NCI-H1105 (cell line): Measurements from ENCODE around the gene OPTC.

Experiments
- DNase-seq: peaks from one replicate; lab custom pipeline; 2025; lab: John Stamatoyannopoulos, UW

OPTC gene

GRCh38 chr1:203536575-203536974 is 42.6 kb downstream of the OPTC start:
- DNase-seq = no peak

GRCh38 chr1:203536980-203537455 is 43.1 kb downstream of the OPTC start:
- DNase-seq = no peak

GRCh38 chr1:203537806-203538464 is 44.0 kb downstream of the OPTC start:
- no peak for DNase-seq

GRCh38 chr1:203538726-203539125 is 44.8 kb downstream of the OPTC start:
- no peak for DNase-seq

GRCh38 chr1:203539831-203540546 is 46.0 kb downstream of the OPTC start:
- DNase-seq = no peak

GRCh38 chr1:203544485-203544884 is 50.5 kb downstream of the OPTC start:
- DNase-seq = no peak

- DNase-seq = no peak
Observed at GRCh38 chr1:203544978-203545816, 51.2 kb downstream of the OPTC start.

- no peak for DNase-seq
Observed at GRCh38 chr1:203546274-203546673, 52.3 kb downstream of the OPTC start.

- DNase-seq = no peak
Observed at GRCh38 chr1:203547147-203547546, 53.2 kb downstream of the OPTC start.

- DNase-seq = no peak
Observed at GRCh38 chr1:203547771-203548421, 53.9 kb downstream of the OPTC start.

- no peak for DNase-seq
Observed at GRCh38 chr1:203548892-203549291, 54.9 kb downstream of the OPTC start.

- DNase-seq = peak; percentile 29
Observed at GRCh38 chr1:203549309-203549708, 55.4 kb downstream of the OPTC start.

- DNase-seq = no peak
Observed at GRCh38 chr1:203550846-203551245, 56.9 kb downstream of the OPTC start.

GRCh38 chr1:203551550-203551949 is 57.6 kb downstream of the OPTC start:
- no peak for DNase-seq

- no peak for DNase-seq
Observed at GRCh38 chr1:203553496-203553895, 59.5 kb downstream of the OPTC start.

- DNase-seq = no peak
Observed at GRCh38 chr1:203554071-203554470, 60.1 kb downstream of the OPTC start.

GRCh38 chr1:203555076-203555475 is 61.1 kb downstream of the OPTC start:
- no peak for DNase-seq

GRCh38 chr1:203555511-203556046 is 61.6 kb downstream of the OPTC start:
- DNase-seq = no peak

- DNase-seq = no peak
Observed at GRCh38 chr1:203556047-203556851, 62.3 kb downstream of the OPTC start.

- DNase-seq = no peak
Observed at GRCh38 chr1:203557390-203557789, 63.4 kb downstream of the OPTC start.
